Omental fat pad (tissue), 4 donors: Measurements from ENCODE around the gene MPI. TPM values are rescaled to one million over a fixed set of nuclear protein-coding genes. Genes with fewer than 3 reads are reported as not detected.

Source experiments
- ATAC-seq: fragments of 150-250 bp; one replicate; pipeline ENCODE4 v1.9.1; 2016; ENCODE audit warnings: mild to moderate bottlenecking, moderate library complexity; ENCODE audit not compliant: low FRiP score
- DNase-seq: peaks from one replicate; pipeline ENCODE4 v3.0.0-alpha.2; 2019; ENCODE audit warnings: low spot score
- CTCF ChIP-seq, 3 donors: fragments of 450-650 bp; IDR thresholded peaks; one replicate each; pipeline ENCODE4 v1.5.1; 2016 to 2017; ENCODE audit warnings: antibody characterized with exemption in 3 of 3, mild to moderate bottlenecking in 3 of 3, moderate library complexity in 2 of 3
- total RNA-seq, 4 donors: library from RNA; depleted of rRNA; stranded (reverse); fragments of >200 nt; gene quantifications; one replicate each; pipeline ENCODE4 v1.1.0, GENCODE V29; 2016

The MPI gene
- total RNA-seq, 4 donors from 2014 or later, result 35.9 to 52.2 (median 44.7) TPM

GRCh38 chr15:74870436-74871215 is 19.2 kb upstream of the MPI start:
- ATAC-seq, result no peak
- DNase-seq, result no peak
- no peak for TF ChIP-seq CTCF (IDR thresholded peaks at IDR 0.05)

- ATAC-seq (no peak), DNase-seq (no peak)
- no peak for TF ChIP-seq CTCF (IDR thresholded peaks at IDR 0.05)
Observed at GRCh38 chr15:74872702-74873035, 17.2 kb upstream of the MPI start.

- ATAC-seq, result peak; percentile 98
- no peak for TF ChIP-seq CTCF (IDR thresholded peaks at IDR 0.05)
- DNase-seq, result peak; percentile 76
Observed at GRCh38 chr15:74873036-74873755, 16.6 kb upstream of the MPI start, which contains the start of gene SCAMP2. SCAMP2 (minus strand) TSS chr15:74873365; CDS start chr15:74873255, 110 bp downstream.

- ATAC-seq, result no peak
- TF ChIP-seq CTCF (IDR thresholded peaks at IDR 0.05), result no peak
- DNase-seq, result no peak
Observed at GRCh38 chr15:74873756-74874424, 16.0 kb upstream of the MPI start.

DNA sequence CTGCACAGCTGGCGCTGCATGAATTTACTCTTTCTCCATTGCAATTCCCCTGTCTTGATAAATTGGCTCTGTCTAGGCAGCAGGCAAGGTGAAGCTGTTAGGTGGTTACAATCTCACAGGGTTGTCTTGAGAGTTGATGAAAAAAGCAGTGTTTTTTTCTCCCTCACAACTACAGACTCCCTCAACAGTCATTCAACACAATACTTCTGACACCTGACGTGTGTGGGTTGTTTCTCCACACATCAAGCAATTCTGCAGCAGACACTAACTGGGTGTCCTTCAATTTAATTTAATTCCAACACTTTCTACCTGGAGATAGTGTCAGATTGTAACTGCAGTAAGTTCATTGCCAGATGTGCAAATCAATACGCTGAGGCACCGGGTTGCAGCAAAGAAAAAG is 11.6 kb upstream of the MPI start:
- no peak for ATAC-seq
- DNase-seq, result no peak
- TF ChIP-seq CTCF (IDR thresholded peaks at IDR 0.05), result no peak

DNA sequence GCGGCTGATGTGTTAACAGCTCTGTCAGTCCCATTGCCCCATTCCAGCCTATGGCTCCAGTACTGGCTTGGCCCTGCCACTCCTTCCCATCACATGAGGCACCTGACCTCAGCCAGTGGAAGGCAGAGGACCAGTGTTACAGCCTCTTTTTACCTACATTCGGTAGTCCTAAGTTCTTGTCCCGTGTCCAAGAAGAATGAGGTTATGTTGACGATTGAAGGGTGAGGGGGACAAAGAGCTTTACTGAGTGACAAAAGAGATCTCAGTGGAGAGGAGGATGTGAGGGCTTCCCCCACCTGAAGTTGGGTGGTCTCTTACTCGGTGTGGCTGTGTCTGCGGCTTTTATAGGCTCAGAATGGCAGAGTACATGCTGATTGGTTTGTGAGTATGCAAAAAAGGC is 7.3 kb upstream of the MPI start:
- no peak for DNase-seq
- no peak for ATAC-seq
- TF ChIP-seq CTCF (IDR thresholded peaks at IDR 0.05), result no peak
